ENCODE results near the gene CADM3.

- TF ChIP-seq PATZ1 (CRISPR knock-in tag; IDR thresholded peaks at IDR 0.05; ENCODE audit: borderline replicate concordance) (no peak), ZFP30 (CRISPR knock-in tag; IDR thresholded peaks at IDR 0.05) (no peak), ISL1 (CRISPR knock-in tag; IDR thresholded peaks at IDR 0.05) (no peak), ZFP3 (CRISPR knock-in tag; IDR thresholded peaks at IDR 0.05) (no peak), TCF4 (CRISPR knock-in tag; IDR thresholded peaks at IDR 0.05; ENCODE audit: borderline replicate concordance) (no peak), ZNF8 (CRISPR knock-in tag; IDR thresholded peaks at IDR 0.05) (no peak), TOX (CRISPR knock-in tag; IDR thresholded peaks at IDR 0.05; ENCODE audit: borderline replicate concordance) (no peak), TSHZ2 (CRISPR knock-in tag; IDR thresholded peaks at IDR 0.05) (no peak), GLIS3 (CRISPR knock-in tag; IDR thresholded peaks at IDR 0.05) (no peak), ESRRG (CRISPR knock-in tag; IDR thresholded peaks at IDR 0.05) (no peak), CREB5 (CRISPR knock-in tag; IDR thresholded peaks at IDR 0.05; ENCODE audit: low read depth) (no peak), ZC3H10 (CRISPR knock-in tag; IDR thresholded peaks at IDR 0.05) (no peak), CSDC2 (CRISPR knock-in tag; IDR thresholded peaks at IDR 0.05) (no peak), OSR1 (CRISPR knock-in tag; IDR thresholded peaks at IDR 0.05) (no peak)
Observed at GRCh38 chr1:159197561-159198557, 26.4 kb downstream of the CADM3 start.

Data from SK-N-SH treated with all-trans-retinoic acid at 6 μM for 48 hours (cell line).